Testis (tissue), 2 donors: Measurements from ENCODE around the gene DAB1.

ENCODE experiments used
- POLR2A ChIP-seq: fragments of 450-650 bp; IDR thresholded peaks from one replicate; pipeline ENCODE4 v1.6.1; 2017; ENCODE audit warnings: antibody characterized with exemption, mild to moderate bottlenecking, moderate library complexity
- TF ChIP-seq, protein P1 (sequence below), 3 experiments: fragments of 450-650 bp in 2 of 3; fragments of 200-600 bp in 1 of 3; sonication (generic) in 1 of 3; IDR thresholded peaks; one replicate each; pipeline ENCODE4 v1.5.1; 2016 to 2019; ENCODE audit warnings: antibody characterized with exemption in 3 of 3, mild to moderate bottlenecking in 2 of 3, moderate library complexity in 1 of 3

DNA sequence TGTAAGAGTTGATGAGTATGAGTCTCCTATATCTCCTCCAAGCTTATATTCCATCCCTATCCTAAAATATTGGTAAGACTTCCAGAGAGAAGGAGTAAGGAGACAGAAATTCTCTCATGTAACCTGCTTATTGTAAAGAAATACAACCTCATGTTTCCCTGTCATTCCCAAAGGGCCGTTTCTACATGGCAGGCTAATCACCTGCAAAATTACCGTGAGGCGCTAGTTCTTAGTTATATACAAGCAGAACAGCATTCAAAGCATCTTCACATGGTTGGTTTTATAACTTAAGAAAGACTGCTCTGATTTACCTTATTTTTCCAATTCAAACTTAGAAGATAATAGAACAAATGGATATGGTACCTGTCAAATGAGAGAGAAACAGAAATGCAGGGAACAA, 42.9 kb downstream of the DAB1 start:
- TF ChIP-seq, protein P1, sequence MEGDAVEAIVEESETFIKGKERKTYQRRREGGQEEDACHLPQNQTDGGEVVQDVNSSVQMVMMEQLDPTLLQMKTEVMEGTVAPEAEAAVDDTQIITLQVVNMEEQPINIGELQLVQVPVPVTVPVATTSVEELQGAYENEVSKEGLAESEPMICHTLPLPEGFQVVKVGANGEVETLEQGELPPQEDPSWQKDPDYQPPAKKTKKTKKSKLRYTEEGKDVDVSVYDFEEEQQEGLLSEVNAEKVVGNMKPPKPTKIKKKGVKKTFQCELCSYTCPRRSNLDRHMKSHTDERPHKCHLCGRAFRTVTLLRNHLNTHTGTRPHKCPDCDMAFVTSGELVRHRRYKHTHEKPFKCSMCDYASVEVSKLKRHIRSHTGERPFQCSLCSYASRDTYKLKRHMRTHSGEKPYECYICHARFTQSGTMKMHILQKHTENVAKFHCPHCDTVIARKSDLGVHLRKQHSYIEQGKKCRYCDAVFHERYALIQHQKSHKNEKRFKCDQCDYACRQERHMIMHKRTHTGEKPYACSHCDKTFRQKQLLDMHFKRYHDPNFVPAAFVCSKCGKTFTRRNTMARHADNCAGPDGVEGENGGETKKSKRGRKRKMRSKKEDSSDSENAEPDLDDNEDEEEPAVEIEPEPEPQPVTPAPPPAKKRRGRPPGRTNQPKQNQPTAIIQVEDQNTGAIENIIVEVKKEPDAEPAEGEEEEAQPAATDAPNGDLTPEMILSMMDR (IDR thresholded peaks at IDR 0.05): no peak
- TF ChIP-seq POLR2A: no peak
